ENCODE measurements around the gene HOXB7.

- TF ChIP-seq POLR2AphosphoS5 (IDR thresholded peaks at IDR 0.05; ENCODE audit: low read depth, low read length), result no peak
- no peak for TF ChIP-seq POLR2A (IDR thresholded peaks at IDR 0.05; ENCODE audit: low read depth, low read length)
Observed at GRCh38 chr17:48615963-48616716, 5.3 kb upstream of the HOXB7 start.

All from GM12892 (cell line).